HG03378 (cell line): ENCODE data around the gene KIAA1328.
"Not testable (repeated sequence)": the region's sequence is repeated elsewhere in the genome, so short reads cannot be mapped to it uniquely, and the experiment has no call there.

ENCODE experiments used
- ATAC-seq: cut with Tn5 transposase; IDR thresholded peaks from one replicate; pipeline ENCODE4 v1.9.1; 2021; ENCODE audit warnings: mild to moderate bottlenecking, moderate library complexity; ENCODE audit not compliant: unreplicated experiment

The KIAA1328 gene

DNA sequence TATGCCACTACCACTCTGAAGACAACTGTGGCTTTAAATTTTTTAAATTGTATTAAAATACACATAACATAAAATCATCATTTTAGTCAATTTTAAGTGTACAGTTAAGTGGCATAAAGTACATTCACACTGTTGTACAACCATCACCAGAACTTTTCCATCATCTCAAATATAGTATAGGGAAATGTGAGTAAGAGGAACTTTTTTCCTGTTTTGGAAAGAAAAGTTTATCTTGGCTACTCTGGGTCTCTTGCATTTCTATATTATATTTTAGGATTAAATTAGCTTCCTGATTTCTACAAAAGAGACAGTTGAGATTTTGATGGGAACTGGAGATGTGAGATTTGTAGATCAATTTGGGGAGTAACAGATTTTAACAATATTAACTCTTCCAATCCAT lies 3.4 kb upstream of the KIAA1328 start:
- no peak for ATAC-seq

- no peak for ATAC-seq
These were observed 2.4 kb upstream of the KIAA1328 start for GRCh38 chr18:36826556-36826955.

- no peak for ATAC-seq
These were observed 734 bp upstream of the KIAA1328 start for GRCh38 chr18:36828157-36828629.

GRCh38 chr18:36829362-36830157 lies 633 bp downstream of the KIAA1328 start:
- ATAC-seq = no peak

DNA sequence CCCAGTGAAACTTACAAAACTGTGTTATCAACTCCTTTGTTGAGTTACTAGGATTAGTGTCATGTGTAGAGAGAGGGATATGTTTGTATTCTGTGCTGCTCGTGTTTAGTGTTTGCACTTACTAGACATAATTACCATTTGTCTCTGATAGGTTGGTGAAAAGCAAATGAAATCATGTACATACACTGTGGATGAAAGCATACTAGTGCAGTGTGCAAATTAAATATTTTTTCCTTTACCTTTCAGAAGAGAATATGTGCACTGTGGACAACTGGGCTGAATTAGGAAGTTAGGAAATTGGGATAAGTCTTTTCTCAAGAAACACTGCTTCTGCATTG lies 1.2 kb downstream of the KIAA1328 start:
- no peak for ATAC-seq

GRCh38 chr18:36831139-36831538 lies 2.2 kb downstream of the KIAA1328 start:
- ATAC-seq = no peak

GRCh38 chr18:36833120-36833519 lies 4.2 kb downstream of the KIAA1328 start:
- ATAC-seq = no peak

DNA sequence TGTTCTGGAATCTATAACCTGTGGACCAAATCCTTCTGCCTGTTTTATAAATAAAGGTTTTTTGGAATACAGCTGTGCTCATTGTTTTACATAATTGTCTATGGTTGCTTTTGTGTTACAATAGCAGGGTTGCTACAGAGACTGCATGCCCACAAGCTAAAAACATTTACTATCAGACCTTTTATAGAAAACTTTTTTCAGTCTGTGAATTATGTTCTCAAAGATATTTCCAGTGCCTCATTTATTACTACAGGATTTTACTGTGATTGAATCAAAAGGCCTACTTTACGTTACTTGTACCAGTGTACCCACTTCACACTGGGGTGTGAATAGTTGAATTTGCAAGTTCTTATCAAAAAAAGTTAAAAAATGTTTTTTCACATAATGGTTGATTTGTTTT lies 7.0 kb downstream of the KIAA1328 start:
- ATAC-seq = no peak

GRCh38 chr18:36839835-36840234 lies 10.9 kb downstream of the KIAA1328 start:
- ATAC-seq = no peak

GRCh38 chr18:36843199-36843598 lies 14.3 kb downstream of the KIAA1328 start:
- ATAC-seq = no peak

DNA sequence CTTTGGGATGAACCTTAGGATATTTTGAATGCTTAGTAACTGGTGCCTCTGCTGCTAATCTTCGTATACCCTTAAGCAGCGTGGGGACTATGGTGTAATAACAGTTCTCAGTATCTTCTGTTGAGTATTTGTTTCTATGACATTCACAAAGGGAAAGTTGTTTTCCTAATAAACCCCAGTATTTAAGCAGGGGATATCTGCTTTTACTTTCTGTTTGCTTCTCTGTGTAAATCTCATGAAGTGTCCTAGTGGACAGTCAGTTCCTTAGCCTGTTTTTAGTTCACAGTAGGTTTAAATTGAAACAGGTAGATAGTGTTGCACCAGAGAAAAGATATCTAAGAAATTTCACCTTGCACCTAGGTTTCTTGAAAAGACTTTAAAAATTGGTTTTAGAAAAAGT lies 14.9 kb downstream of the KIAA1328 start:
- no peak for ATAC-seq

DNA sequence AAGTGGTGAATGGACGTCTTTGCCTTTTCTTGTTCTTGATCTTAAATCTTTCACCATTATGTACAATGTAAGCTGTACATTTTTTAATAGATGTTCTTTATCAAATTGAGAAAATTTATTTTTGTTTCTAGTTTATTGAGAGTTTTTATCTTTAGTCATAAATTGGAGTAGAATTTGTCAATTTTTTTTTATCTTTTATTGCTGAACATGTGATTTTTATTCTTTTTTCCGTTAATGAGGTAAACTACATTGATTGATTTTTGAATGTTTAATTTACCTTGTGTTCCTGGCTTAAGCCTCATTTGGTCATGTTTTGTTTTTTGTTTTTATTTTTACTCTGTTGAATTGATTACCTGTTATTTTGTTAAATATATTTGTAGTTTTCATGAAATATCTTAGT lies 19.7 kb downstream of the KIAA1328 start:
- ATAC-seq = no peak

DNA sequence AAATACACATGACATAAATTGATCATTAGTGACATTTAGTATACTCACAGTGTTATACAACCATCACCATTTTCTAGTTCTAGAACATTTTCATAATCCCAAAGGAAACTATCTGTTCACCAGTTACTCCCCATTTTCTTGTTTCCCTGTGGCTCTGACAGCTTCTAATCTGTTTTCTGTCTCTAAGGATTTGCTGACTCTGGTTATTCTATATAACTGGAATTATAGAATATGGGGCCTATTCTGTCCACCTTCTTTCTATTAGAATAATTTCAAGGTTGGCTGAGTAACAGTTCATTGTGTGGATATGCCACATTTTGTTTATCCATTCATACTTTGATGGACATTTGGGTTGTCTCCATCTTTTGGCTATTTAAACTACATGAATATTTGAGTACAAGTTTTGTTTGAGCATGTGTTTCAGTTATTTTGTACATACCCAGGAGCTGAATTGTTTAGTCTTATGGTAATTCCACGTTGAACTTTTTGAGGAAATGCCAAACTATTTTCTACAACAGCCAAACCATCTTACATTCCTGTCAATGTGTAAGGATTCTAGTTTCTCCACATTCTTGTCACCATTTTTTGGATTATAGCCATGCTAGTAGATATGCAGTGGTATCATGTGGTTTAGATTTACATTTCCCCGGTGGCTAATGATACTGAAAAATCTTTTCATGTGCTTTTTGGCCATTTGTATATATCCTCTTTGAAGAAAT lies 20.5 kb downstream of the KIAA1328 start:
- ATAC-seq = no peak

GRCh38 chr18:36850527-36851201 lies 21.7 kb downstream of the KIAA1328 start:
- ATAC-seq = no peak

DNA sequence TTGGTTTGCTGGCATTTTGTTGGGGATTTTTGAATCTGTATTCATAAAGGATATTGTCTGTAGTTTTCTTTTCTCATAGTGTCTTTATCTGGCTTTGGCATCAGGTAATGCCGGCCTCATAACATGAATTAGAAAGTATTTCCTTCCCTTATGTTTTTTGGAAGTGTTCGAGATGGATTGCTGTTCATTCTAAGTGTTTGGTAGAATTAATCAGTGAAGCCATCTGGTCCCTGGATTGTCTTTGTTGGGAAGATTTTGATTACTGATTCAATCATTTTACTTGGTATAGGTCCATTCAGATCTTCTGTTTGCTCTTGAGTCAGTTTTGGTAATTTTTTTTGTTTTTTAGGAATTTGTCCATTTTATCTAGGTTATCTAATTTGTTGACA lies 22.3 kb downstream of the KIAA1328 start:
- no peak for ATAC-seq

DNA sequence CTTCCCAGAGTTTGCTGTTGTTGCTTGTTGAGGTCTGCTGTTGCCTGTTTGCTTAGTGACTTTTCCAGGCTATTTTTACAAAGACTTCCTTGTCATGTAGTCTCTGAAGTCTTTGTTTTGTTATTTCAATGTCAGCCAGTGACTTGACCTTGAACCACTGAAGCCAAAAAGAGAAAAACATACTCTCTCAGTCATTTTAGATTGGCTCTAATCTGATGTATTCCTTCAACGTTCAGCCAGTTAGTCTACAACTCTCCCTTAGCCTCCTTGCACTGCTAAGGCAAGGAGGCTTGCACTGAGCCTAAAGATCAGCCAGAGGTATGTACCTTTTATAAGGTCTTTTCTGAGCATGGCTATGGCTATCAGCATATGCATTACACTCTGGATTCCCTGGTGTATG lies 27.9 kb downstream of the KIAA1328 start:
- ATAC-seq = no peak

GRCh38 chr18:36862182-36862581 lies 33.3 kb downstream of the KIAA1328 start:
- no peak for ATAC-seq

- ATAC-seq = no peak
These were observed 38.1 kb downstream of the KIAA1328 start for GRCh38 chr18:36867056-36867455.

DNA sequence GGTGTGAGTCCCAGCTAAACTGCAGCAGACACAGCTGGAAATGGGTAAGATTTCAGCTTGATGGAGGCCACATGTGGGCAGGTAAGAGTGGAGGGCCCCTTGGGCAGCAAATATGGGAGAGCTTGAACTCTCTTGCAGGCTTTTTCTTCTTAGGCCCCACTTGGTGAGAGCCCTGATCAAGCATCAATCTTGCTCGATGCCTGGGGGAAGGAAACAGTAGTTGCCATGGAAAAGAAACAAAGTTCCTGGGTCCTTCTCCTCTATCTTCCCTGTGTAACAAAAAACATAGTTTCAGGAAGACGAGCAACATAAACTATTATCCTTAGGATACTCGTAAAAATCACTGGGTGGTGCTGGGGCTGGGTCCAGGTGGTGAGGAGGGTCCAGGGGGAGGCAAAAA lies 42.9 kb downstream of the KIAA1328 start:
- ATAC-seq = no peak

DNA sequence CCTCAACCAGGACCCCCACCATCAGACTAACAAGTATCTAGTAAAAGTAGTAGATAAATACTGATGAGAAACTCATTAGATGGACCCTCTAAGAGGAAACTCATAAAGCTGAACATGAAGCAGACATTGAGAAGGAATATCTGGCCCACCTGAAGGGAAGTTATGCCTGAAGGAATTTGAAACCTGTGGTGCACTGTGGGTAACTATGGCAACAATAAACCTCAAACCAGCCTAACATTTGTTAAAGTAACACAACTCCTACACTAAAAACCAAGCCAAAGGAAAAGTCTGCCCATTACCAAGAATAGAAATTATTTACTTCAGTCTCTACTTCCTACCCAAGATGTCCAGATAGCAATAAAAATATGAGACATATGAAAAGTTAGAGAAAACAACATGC lies 43.4 kb downstream of the KIAA1328 start:
- no peak for ATAC-seq

GRCh38 chr18:36873826-36874225 lies 44.9 kb downstream of the KIAA1328 start:
- not testable (repeated sequence) for ATAC-seq

- ATAC-seq = not testable (repeated sequence)
These were observed 50.9 kb downstream of the KIAA1328 start for GRCh38 chr18:36879796-36880195.
